Measurements from ENCODE around the gene RABGAP1L. TPM values are rescaled to one million over a fixed set of nuclear protein-coding genes. Genes with fewer than 3 reads are reported as not detected.
"Not testable (repeated sequence)": the region's sequence is repeated elsewhere in the genome, so short reads cannot be mapped to it uniquely, and the experiment has no call there.

The RABGAP1L gene
- total and polyA plus RNA-seq, 7 experiments from 2014 or later: 38.4 to 97.4 (median 55.1) TPM

DNA sequence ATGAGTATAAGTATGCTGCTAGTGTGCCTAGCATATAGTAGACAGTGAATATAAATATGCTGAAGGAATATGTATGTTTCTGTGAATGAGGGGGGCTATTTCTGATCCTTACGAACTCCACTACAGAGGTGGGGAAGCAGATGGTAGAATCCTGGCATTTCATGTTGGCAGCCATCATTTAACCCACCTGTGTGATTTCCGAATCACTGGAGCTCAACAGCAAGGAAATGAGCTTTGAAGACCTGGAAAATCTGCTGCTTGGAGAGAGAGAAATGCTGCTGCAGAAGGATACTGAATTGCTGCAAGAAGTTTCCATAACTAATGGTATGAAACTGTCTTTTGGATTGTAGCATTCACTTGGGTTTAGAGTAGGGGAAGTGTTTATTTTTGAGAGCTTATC, 83.5 kb downstream of the RABGAP1L start:
- Mint-ChIP-seq H3K27me3 (no peaks in the 10 kb centered on the region), H3K27ac (peak overlapping the region in 1 of 9 donors; percentile 3), H3K4me3 (no peak overlapping the region), H3K36me3 (peaks cover 4 to 58% (median 22%) of the 10 kb centered on the region in 5 donors), H3K4me1 (peaks cover 0 to 7% (median 4%) of the 10 kb centered on the region in 7 donors), H3K9me3 (no peaks in the 10 kb centered on the region)
- Histone ChIP-seq H3K36me3 (ENCODE audit: control insufficient read depth in 2 of 3, insufficient read depth in 3 of 3, low read length in 3 of 3) (peaks cover 0 to 12% (median 7%) of the 10 kb centered on the region in 3 experiments), H3K4me1 (ENCODE audit: control insufficient read depth in 2 of 2, insufficient read depth in 2 of 2, low read length in 2 of 2) (no peaks in the 10 kb centered on the region), H3K27ac (ENCODE audit: low read depth, low read length) (no peak overlapping the region), H3K9me3 (ENCODE audit: control insufficient read depth in 2 of 3, low read length in 3 of 3) (no peaks in the 10 kb centered on the region), H3K27me3 (ENCODE audit: control insufficient read depth in 2 of 2, insufficient read depth in 2 of 2, low read length in 2 of 2) (no peaks in the 10 kb centered on the region), H3K4me3 (ENCODE audit: low read length) (no peak overlapping the region)
- intact Hi-C loops (cut with micrococcal nuclease): no loop called here
- DNase-seq: no peak
- ChIA-PET CTCF (no interaction called here), POLR2A (no interaction called here)
- no peak for ATAC-seq

- DNase-seq (no peak), ATAC-seq (no peak)
- Histone ChIP-seq H3K27me3 (ENCODE audit: control insufficient read depth in 2 of 2, insufficient read depth in 2 of 2, low read length in 2 of 2) (no peaks in the 10 kb centered on the region), H3K4me1 (ENCODE audit: control insufficient read depth in 2 of 2, insufficient read depth in 2 of 2, low read length in 2 of 2) (no peaks in the 10 kb centered on the region), H3K4me3 (ENCODE audit: low read length) (no peak overlapping the region), H3K36me3 (ENCODE audit: control insufficient read depth in 2 of 3, insufficient read depth in 3 of 3, low read length in 3 of 3) (peaks cover 0 to 12% (median 7%) of the 10 kb centered on the region in 3 experiments), H3K27ac (ENCODE audit: low read depth, low read length) (no peak overlapping the region), H3K9me3 (ENCODE audit: control insufficient read depth in 2 of 3, low read length in 3 of 3) (no peaks in the 10 kb centered on the region)
- intact Hi-C loops (cut with micrococcal nuclease): no loop called here
- H3K4me3 Mint-ChIP-seq: no peak overlapping the region
- H3K4me1 Mint-ChIP-seq: peaks cover 0 to 7% (median 4%) of the 10 kb centered on the region in 7 donors
- no peaks in the 10 kb centered on the region for H3K9me3 Mint-ChIP-seq
- ChIA-PET POLR2A (no interaction called here), CTCF (interaction anchor here (0.7 kb wide), 1 partner anchor 44 kb away, joined by 3 read pairs; no protein-coding TSS in a partner anchor)
- H3K36me3 Mint-ChIP-seq: peaks cover 4 to 63% (median 22%) of the 10 kb centered on the region in 5 donors
- H3K27ac Mint-ChIP-seq: peak overlapping the region in 1 of 9 donors; percentile 48
- H3K27me3 Mint-ChIP-seq: no peaks in the 10 kb centered on the region
Measured at GRCh38 chr1:174243451-174244000, 84.2 kb downstream of the RABGAP1L start.

- H3K27me3 ChIP-seq (ENCODE audit: control insufficient read depth in 2 of 2, insufficient read depth in 2 of 2, low read length in 2 of 2): no peaks in the 10 kb centered on the region
- H3K9me3 Mint-ChIP-seq: no peaks in the 10 kb centered on the region
- H3K4me3 Mint-ChIP-seq: no peak overlapping the region
- H3K4me1 Mint-ChIP-seq: peaks cover 0 to 5% (median 4%) of the 10 kb centered on the region in 7 donors
- H3K27me3 Mint-ChIP-seq: no peaks in the 10 kb centered on the region
- H3K36me3 Mint-ChIP-seq: peaks cover 4 to 66% (median 21%) of the 10 kb centered on the region in 5 donors
- ChIA-PET POLR2A (no interaction called here), CTCF (interaction anchor here (0.7 kb wide), 1 partner anchor 45 kb away, joined by 3 read pairs; no protein-coding TSS in a partner anchor)
- intact Hi-C loops (cut with micrococcal nuclease): no loop called here
- no peak overlapping the region for H3K27ac Mint-ChIP-seq
- no peaks in the 10 kb centered on the region for H3K9me3 ChIP-seq (ENCODE audit: control insufficient read depth in 2 of 3, low read length in 3 of 3)
- DNase-seq: no peak
- no peak overlapping the region for H3K4me3 ChIP-seq (ENCODE audit: low read length)
- peaks cover 0 to 12% (median 7%) of the 10 kb centered on the region in 3 experiments for H3K36me3 ChIP-seq (ENCODE audit: control insufficient read depth in 2 of 3, insufficient read depth in 3 of 3, low read length in 3 of 3)
- H3K4me1 ChIP-seq (ENCODE audit: control insufficient read depth in 2 of 2, insufficient read depth in 2 of 2, low read length in 2 of 2): no peaks in the 10 kb centered on the region
- no peak overlapping the region for H3K27ac ChIP-seq (ENCODE audit: low read depth, low read length)
- no peak for ATAC-seq
Measured at GRCh38 chr1:174244017-174244416, 84.7 kb downstream of the RABGAP1L start.

GRCh38 chr1:174247472-174247871, 88.2 kb downstream of the RABGAP1L start:
- H3K4me3 Mint-ChIP-seq: no peak overlapping the region
- H3K36me3 ChIP-seq (ENCODE audit: control insufficient read depth in 2 of 3, insufficient read depth in 3 of 3, low read length in 3 of 3): peaks cover 0 to 7% (median 0%) of the 10 kb centered on the region in 3 experiments
- no peaks in the 10 kb centered on the region for H3K27me3 Mint-ChIP-seq
- intact Hi-C loops (cut with micrococcal nuclease): no loop called here
- peaks cover 4 to 42% (median 15%) of the 10 kb centered on the region in 5 donors for H3K36me3 Mint-ChIP-seq
- H3K27ac Mint-ChIP-seq: no peak overlapping the region
- H3K4me1 Mint-ChIP-seq: peaks cover 0 to 2% (median 0%) of the 10 kb centered on the region in 7 donors
- no peak for DNase-seq
- CTCF ChIA-PET: no interaction called here
- no peaks in the 10 kb centered on the region for H3K27me3 ChIP-seq (ENCODE audit: control insufficient read depth in 2 of 2, insufficient read depth in 2 of 2, low read length in 2 of 2)
- no peaks in the 10 kb centered on the region for H3K4me1 ChIP-seq (ENCODE audit: control insufficient read depth in 2 of 2, insufficient read depth in 2 of 2, low read length in 2 of 2)
- H3K4me3 ChIP-seq (ENCODE audit: low read length): no peak overlapping the region
- H3K27ac ChIP-seq (ENCODE audit: low read depth, low read length): no peak overlapping the region
- no peak for ATAC-seq
- H3K9me3 ChIP-seq (ENCODE audit: control insufficient read depth in 2 of 3, low read length in 3 of 3): no peaks in the 10 kb centered on the region
- POLR2A ChIA-PET: interaction anchor here (0.6 kb wide), 1 partner anchor 71 kb away, joined by 5 read pairs; no protein-coding TSS in a partner anchor
- no peaks in the 10 kb centered on the region for H3K9me3 Mint-ChIP-seq

DNA sequence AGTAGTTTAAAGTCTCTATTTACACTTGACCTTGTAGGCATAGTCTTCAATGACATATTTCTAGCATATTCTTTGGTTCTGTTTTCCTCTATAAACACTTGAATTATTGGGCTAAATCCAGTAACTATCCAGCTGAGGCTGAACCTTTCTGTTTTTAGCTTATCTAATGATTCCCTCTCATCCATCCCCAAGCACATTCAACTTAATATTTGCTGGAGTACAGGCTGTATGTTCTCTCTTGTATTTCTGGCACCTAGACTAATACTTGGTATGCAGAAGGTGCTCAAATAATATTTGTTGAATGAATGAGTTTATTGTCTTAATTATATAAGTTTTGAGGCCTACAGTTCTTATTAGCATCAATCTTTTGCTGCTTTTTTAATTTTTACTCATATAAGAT, 88.7 kb downstream of the RABGAP1L start:
- no peak for DNase-seq
- Mint-ChIP-seq H3K27me3 (no peaks in the 10 kb centered on the region), H3K27ac (no peak overlapping the region), H3K4me3 (no peak overlapping the region), H3K9me3 (no peaks in the 10 kb centered on the region), H3K36me3 (peaks cover 3 to 40% (median 17%) of the 10 kb centered on the region in 5 donors), H3K4me1 (no peaks in the 10 kb centered on the region)
- ATAC-seq: no peak
- Histone ChIP-seq H3K4me3 (ENCODE audit: low read length) (no peak overlapping the region), H3K27ac (ENCODE audit: low read depth, low read length) (no peak overlapping the region), H3K36me3 (ENCODE audit: control insufficient read depth in 2 of 3, insufficient read depth in 3 of 3, low read length in 3 of 3) (peaks cover 0 to 7% (median 0%) of the 10 kb centered on the region in 3 experiments), H3K9me3 (ENCODE audit: control insufficient read depth in 2 of 3, low read length in 3 of 3) (no peaks in the 10 kb centered on the region), H3K27me3 (ENCODE audit: control insufficient read depth in 2 of 2, insufficient read depth in 2 of 2, low read length in 2 of 2) (no peaks in the 10 kb centered on the region), H3K4me1 (ENCODE audit: control insufficient read depth in 2 of 2, insufficient read depth in 2 of 2, low read length in 2 of 2) (no peaks in the 10 kb centered on the region)
- CTCF ChIA-PET: no interaction called here
- intact Hi-C loops (cut with micrococcal nuclease): no loop called here
- POLR2A ChIA-PET: no interaction called here

- H3K36me3 Mint-ChIP-seq: peaks cover 4 to 39% (median 14%) of the 10 kb centered on the region in 5 donors
- H3K4me3 ChIP-seq (ENCODE audit: low read length); DNase-seq; ATAC-seq; CTCF ChIA-PET; H3K27ac Mint-ChIP-seq; H3K4me1 ChIP-seq (ENCODE audit: control insufficient read depth in 2 of 2, insufficient read depth in 2 of 2, low read length in 2 of 2); POLR2A ChIA-PET; H3K4me3 Mint-ChIP-seq; H3K9me3 ChIP-seq (ENCODE audit: control insufficient read depth in 2 of 3, low read length in 3 of 3); H3K4me1 Mint-ChIP-seq; H3K27ac ChIP-seq (ENCODE audit: low read depth, low read length); H3K36me3 ChIP-seq (ENCODE audit: control insufficient read depth in 2 of 3, insufficient read depth in 3 of 3, low read length in 3 of 3); H3K27me3 ChIP-seq (ENCODE audit: control insufficient read depth in 2 of 2, insufficient read depth in 2 of 2, low read length in 2 of 2); H3K27me3 Mint-ChIP-seq; intact Hi-C loops (cut with micrococcal nuclease); H3K9me3 Mint-ChIP-seq: not testable (repeated sequence)
Measured at GRCh38 chr1:174256386-174256785, 97.1 kb downstream of the RABGAP1L start.

DNA sequence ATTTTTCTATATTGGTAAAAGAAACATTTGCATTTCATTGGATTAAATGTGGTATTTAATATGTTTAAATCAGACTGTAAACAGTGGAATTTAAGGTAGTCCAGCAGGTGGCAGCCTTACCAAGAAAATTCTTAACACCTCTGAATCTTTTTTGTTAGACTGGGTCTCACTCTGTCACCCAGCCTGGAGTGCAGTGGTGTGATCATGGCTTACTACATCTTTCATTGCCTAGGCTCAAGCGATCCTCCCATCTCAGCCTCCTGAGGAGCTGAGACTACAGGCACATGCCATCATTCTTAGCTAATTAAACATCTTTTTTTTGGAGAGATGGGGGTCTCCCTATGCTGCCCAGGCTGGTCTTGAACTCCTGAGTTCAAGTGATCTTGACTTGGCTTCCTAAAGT, 98.8 kb downstream of the RABGAP1L start:
- H3K4me1 Mint-ChIP-seq: peaks cover 0 to 2% (median 0%) of the 10 kb centered on the region in 7 donors
- Histone ChIP-seq H3K4me3 (ENCODE audit: low read length) (no peak overlapping the region), H3K9me3 (ENCODE audit: control insufficient read depth in 2 of 3, low read length in 3 of 3) (no peaks in the 10 kb centered on the region), H3K27ac (ENCODE audit: low read depth, low read length) (no peak overlapping the region), H3K36me3 (ENCODE audit: control insufficient read depth in 2 of 3, insufficient read depth in 3 of 3, low read length in 3 of 3) (peaks cover 0 to 5% (median 3%) of the 10 kb centered on the region in 3 experiments), H3K27me3 (ENCODE audit: control insufficient read depth in 2 of 2, insufficient read depth in 2 of 2, low read length in 2 of 2) (no peaks in the 10 kb centered on the region), H3K4me1 (ENCODE audit: control insufficient read depth in 2 of 2, insufficient read depth in 2 of 2, low read length in 2 of 2) (no peaks in the 10 kb centered on the region)
- no peaks in the 10 kb centered on the region for H3K27me3 Mint-ChIP-seq
- H3K27ac Mint-ChIP-seq: no peak overlapping the region
- peak; percentile 59 for ATAC-seq
- ChIA-PET CTCF (interaction anchor here (0.6 to 1.1 kb wide), 2 partner anchors 60 to 482 kb away, joined by 3 to 4 read pairs; no protein-coding TSS in a partner anchor), POLR2A (no interaction called here)
- DNase-seq: peak in 6 of 9 donors; percentile 2 to 46 (median 34)
- intact Hi-C loops (cut with micrococcal nuclease): loop anchor here (1.0 to 2.0 kb wide), 5 partner anchors 468 to 867 kb away; partner anchors contain the start of gene CACYBP (in 1 of the 2)
- no peak overlapping the region for H3K4me3 Mint-ChIP-seq
- peaks cover 0 to 35% (median 11%) of the 10 kb centered on the region in 5 donors for H3K36me3 Mint-ChIP-seq
- peaks cover 0 to 3% (median 0%) of the 10 kb centered on the region in 11 donors for H3K9me3 Mint-ChIP-seq

Data from naive thymus-derived CD4-positive, alpha-beta T cell (primary cell).